Measurements from ENCODE around the gene CERS6.
"Not testable (repeated sequence)": the region's sequence is repeated elsewhere in the genome, so short reads cannot be mapped to it uniquely, and the experiment has no call there.

The CERS6 gene

GRCh38 chr2:168663993-168664392 is 207.9 kb downstream of the CERS6 start:
- Histone ChIP-seq H3K36me3 (ENCODE audit: control insufficient read depth, insufficient read depth, low read length) (no peaks in the 10 kb centered on the region), H3K9ac (no peak overlapping the region), H3K4me2 (ENCODE audit: low read length) (no peak overlapping the region), H3K27me3 (ENCODE audit: control insufficient read depth, insufficient read depth, low read length) (no peaks in the 10 kb centered on the region), H3K4me1 (no peaks in the 10 kb centered on the region), H2AFZ (no peak overlapping the region), H3K4me3 (ENCODE audit: low read depth, low read length) (no peak overlapping the region), H3K27ac (no peak overlapping the region), H3K9me3 (ENCODE audit: control insufficient read depth, low read length) (no peaks in the 10 kb centered on the region), H3K79me2 (no peaks in the 10 kb centered on the region)
- TF ChIP-seq, protein P1, sequence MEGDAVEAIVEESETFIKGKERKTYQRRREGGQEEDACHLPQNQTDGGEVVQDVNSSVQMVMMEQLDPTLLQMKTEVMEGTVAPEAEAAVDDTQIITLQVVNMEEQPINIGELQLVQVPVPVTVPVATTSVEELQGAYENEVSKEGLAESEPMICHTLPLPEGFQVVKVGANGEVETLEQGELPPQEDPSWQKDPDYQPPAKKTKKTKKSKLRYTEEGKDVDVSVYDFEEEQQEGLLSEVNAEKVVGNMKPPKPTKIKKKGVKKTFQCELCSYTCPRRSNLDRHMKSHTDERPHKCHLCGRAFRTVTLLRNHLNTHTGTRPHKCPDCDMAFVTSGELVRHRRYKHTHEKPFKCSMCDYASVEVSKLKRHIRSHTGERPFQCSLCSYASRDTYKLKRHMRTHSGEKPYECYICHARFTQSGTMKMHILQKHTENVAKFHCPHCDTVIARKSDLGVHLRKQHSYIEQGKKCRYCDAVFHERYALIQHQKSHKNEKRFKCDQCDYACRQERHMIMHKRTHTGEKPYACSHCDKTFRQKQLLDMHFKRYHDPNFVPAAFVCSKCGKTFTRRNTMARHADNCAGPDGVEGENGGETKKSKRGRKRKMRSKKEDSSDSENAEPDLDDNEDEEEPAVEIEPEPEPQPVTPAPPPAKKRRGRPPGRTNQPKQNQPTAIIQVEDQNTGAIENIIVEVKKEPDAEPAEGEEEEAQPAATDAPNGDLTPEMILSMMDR (IDR thresholded peaks at IDR 0.05) = no peak

DNA sequence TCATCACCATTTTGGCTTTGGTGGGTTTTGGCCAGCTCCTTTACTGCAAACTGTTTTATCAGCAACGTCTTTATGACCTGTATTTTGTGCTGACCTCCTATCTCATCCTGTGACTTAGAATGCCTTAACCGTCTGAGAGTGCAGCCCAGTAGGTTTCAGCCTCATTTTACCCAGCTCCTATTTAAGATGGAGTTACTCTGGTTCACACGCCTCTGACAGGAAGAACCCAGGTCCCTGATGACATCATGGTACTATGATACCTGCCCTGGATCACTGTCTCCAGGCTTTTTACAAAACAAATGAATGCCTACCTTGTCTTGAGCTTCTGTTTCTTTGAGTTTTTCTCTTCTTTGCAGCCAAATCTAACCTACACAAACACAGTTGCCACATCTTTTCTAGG is 208.6 kb downstream of the CERS6 start:
- not testable (repeated sequence) for H3K4me2 ChIP-seq (ENCODE audit: low read length); H3K4me1 ChIP-seq; H3K27me3 ChIP-seq (ENCODE audit: control insufficient read depth, insufficient read depth, low read length); H2AFZ ChIP-seq; H3K79me2 ChIP-seq; H3K9ac ChIP-seq; H3K9me3 ChIP-seq (ENCODE audit: control insufficient read depth, low read length); H3K36me3 ChIP-seq (ENCODE audit: control insufficient read depth, insufficient read depth, low read length); H3K4me3 ChIP-seq (ENCODE audit: low read depth, low read length); H3K27ac ChIP-seq

DNA sequence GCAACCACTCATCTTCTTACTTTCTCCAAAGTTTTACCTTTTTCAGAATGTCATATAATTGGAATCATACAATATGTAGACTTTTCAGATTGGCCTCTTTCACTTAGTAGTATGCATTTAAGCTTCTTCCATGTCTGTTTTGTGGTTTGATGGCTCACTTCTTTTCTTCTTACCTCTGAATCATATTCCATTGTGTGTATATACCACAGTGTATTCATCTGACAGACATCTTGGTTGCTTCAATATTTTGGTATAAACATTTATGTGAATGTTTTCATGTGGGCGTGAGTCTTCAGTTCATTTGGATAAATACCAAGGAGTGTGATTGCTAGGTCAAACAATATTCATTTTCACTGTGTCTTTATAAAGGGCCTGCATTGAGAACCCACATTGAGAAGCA is 210.3 kb downstream of the CERS6 start:
- H3K36me3 ChIP-seq (ENCODE audit: control insufficient read depth, insufficient read depth, low read length) = no peaks in the 10 kb centered on the region
- no peaks in the 10 kb centered on the region for H3K4me1 ChIP-seq
- no peak overlapping the region for H3K9ac ChIP-seq
- H3K4me2 ChIP-seq (ENCODE audit: low read length) = no peak overlapping the region
- TF ChIP-seq, protein P1 (IDR thresholded peaks at IDR 0.05) = no peak
- H3K27ac ChIP-seq = no peak overlapping the region
- no peaks in the 10 kb centered on the region for H3K79me2 ChIP-seq
- no peak overlapping the region for H2AFZ ChIP-seq
- no peaks in the 10 kb centered on the region for H3K27me3 ChIP-seq (ENCODE audit: control insufficient read depth, insufficient read depth, low read length)
- H3K4me3 ChIP-seq (ENCODE audit: low read depth, low read length) = no peak overlapping the region
- no peaks in the 10 kb centered on the region for H3K9me3 ChIP-seq (ENCODE audit: control insufficient read depth, low read length)

DNA sequence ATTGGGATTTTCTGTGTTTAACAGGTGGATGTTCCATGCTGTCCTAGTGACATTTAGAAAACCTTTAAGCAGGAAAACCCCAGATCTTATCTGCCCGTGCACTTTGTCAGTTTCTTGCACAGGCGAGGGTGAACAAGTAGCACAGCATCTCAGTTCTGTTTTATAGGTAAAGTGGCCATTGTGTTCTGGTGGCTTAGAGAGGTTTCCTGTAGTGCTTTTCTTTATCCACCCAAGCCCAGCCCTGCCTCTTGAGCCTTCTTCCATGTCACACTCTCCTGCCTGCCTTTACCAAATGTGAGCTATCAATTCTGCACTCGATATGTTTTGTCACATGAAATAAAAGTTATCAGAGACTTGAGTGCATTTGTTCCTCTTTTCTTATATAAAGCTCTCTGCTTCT is 211.1 kb downstream of the CERS6 start:
- Histone ChIP-seq H3K4me3 (ENCODE audit: low read depth, low read length) (no peak overlapping the region), H2AFZ (no peak overlapping the region), H3K27me3 (ENCODE audit: control insufficient read depth, insufficient read depth, low read length) (no peaks in the 10 kb centered on the region), H3K79me2 (no peaks in the 10 kb centered on the region), H3K9me3 (ENCODE audit: control insufficient read depth, low read length) (no peaks in the 10 kb centered on the region), H3K9ac (no peak overlapping the region), H3K4me1 (peaks cover 1% of the 10 kb centered on the region), H3K4me2 (ENCODE audit: low read length) (no peak overlapping the region), H3K36me3 (ENCODE audit: control insufficient read depth, insufficient read depth, low read length) (no peaks in the 10 kb centered on the region), H3K27ac (no peak overlapping the region)
- TF ChIP-seq, protein P1 (IDR thresholded peaks at IDR 0.05) = no peak

DNA sequence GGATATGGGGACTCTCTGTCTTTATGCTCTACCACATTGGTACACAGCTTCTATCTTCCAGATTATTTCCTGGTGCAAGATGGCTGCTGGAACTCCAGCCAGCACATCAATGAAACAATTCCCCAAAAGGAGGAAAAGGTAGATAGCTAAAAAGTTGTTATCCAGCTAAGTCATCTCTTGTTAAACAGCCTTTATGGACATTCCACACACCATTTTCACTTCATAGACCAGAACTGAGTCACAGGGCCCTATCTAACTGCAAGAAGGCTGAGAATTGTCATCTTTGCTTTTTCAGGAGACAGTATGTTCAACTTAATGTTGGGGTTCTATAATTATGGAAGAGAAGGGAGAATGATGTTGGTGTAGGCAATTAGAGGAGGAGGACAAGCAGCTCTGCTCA is 213.1 kb downstream of the CERS6 start:
- H3K36me3 ChIP-seq (ENCODE audit: control insufficient read depth, insufficient read depth, low read length) = no peaks in the 10 kb centered on the region
- no peaks in the 10 kb centered on the region for H3K27me3 ChIP-seq (ENCODE audit: control insufficient read depth, insufficient read depth, low read length)
- H3K4me3 ChIP-seq (ENCODE audit: low read depth, low read length) = no peak overlapping the region
- H3K9me3 ChIP-seq (ENCODE audit: control insufficient read depth, low read length) = no peaks in the 10 kb centered on the region
- H3K4me1 ChIP-seq = peaks cover 6% of the 10 kb centered on the region
- H3K4me2 ChIP-seq (ENCODE audit: low read length) = no peak overlapping the region
- no peak overlapping the region for H3K9ac ChIP-seq
- H2AFZ ChIP-seq = no peak overlapping the region
- no peaks in the 10 kb centered on the region for H3K79me2 ChIP-seq
- TF ChIP-seq, protein P1 (IDR thresholded peaks at IDR 0.05) = no peak
- no peak overlapping the region for H3K27ac ChIP-seq

Data from parathyroid adenoma (tissue), 2 donors.